ENCODE results near the gene CEP63.
"Not testable (repeated sequence)": the region's sequence is repeated elsewhere in the genome, so short reads cannot be mapped to it uniquely, and the experiment has no call there.

CEP63 gene

GRCh38 chr3:134525293-134525692 lies 39.4 kb downstream of the CEP63 start:
- no peak overlapping the region for H3K4me3 Mint-ChIP-seq
- no peak overlapping the region for H3K27ac Mint-ChIP-seq
- DNase-seq (ENCODE audit: low spot score in 2 of 2), result no peak
- H3K4me1 Mint-ChIP-seq, result peaks cover 22% of the 10 kb centered on the region
- no peaks in the 10 kb centered on the region for H3K36me3 Mint-ChIP-seq
- no peak for ATAC-seq
- peaks cover 32% of the 10 kb centered on the region for H3K9me3 Mint-ChIP-seq

GRCh38 chr3:134526319-134526718 lies 40.5 kb downstream of the CEP63 start:
- H3K36me3 Mint-ChIP-seq, result no peaks in the 10 kb centered on the region
- H3K27ac Mint-ChIP-seq, result no peak overlapping the region
- peaks cover 32% of the 10 kb centered on the region for H3K9me3 Mint-ChIP-seq
- H3K4me3 Mint-ChIP-seq, result no peak overlapping the region
- no peak for ATAC-seq
- H3K4me1 Mint-ChIP-seq, result peaks cover 22% of the 10 kb centered on the region
- no peak for DNase-seq (ENCODE audit: low spot score in 2 of 2)

GRCh38 chr3:134527037-134527436 lies 41.2 kb downstream of the CEP63 start:
- ATAC-seq (no peak), DNase-seq (ENCODE audit: low spot score in 2 of 2) (no peak)
- H3K36me3 Mint-ChIP-seq, result no peaks in the 10 kb centered on the region
- peaks cover 30% of the 10 kb centered on the region for H3K9me3 Mint-ChIP-seq
- no peak overlapping the region for H3K4me3 Mint-ChIP-seq
- H3K4me1 Mint-ChIP-seq, result peaks cover 22% of the 10 kb centered on the region
- no peak overlapping the region for H3K27ac Mint-ChIP-seq

GRCh38 chr3:134527538-134528186 lies 41.8 kb downstream of the CEP63 start:
- Mint-ChIP-seq H3K27ac (no peak overlapping the region), H3K9me3 (peaks cover 23% of the 10 kb centered on the region), H3K4me1 (peaks cover 22% of the 10 kb centered on the region), H3K4me3 (no peak overlapping the region), H3K36me3 (peaks cover 3% of the 10 kb centered on the region)
- no peak for DNase-seq (ENCODE audit: low spot score in 2 of 2)
- ATAC-seq, result no peak

- no peak for ATAC-seq
- no peak for DNase-seq (ENCODE audit: low spot score in 2 of 2)
- Mint-ChIP-seq H3K4me1 (peaks cover 3% of the 10 kb centered on the region), H3K9me3 (no peaks in the 10 kb centered on the region), H3K36me3 (peaks cover 24% of the 10 kb centered on the region), H3K27ac (no peak overlapping the region), H3K4me3 (no peak overlapping the region)
Measured at GRCh38 chr3:134533493-134533892, 47.6 kb downstream of the CEP63 start.

GRCh38 chr3:134535186-134535970 lies 49.5 kb downstream of the CEP63 start:
- Mint-ChIP-seq H3K36me3 (peaks cover 30% of the 10 kb centered on the region), H3K9me3 (no peaks in the 10 kb centered on the region), H3K27ac (no peak overlapping the region), H3K4me1 (no peaks in the 10 kb centered on the region), H3K4me3 (no peak overlapping the region)
- ATAC-seq (no peak), DNase-seq (ENCODE audit: low spot score in 2 of 2) (no peak)

- H3K4me1 Mint-ChIP-seq, result no peaks in the 10 kb centered on the region
- H3K27ac Mint-ChIP-seq, result no peak overlapping the region
- H3K9me3 Mint-ChIP-seq, result no peaks in the 10 kb centered on the region
- no peak for ATAC-seq
- no peak overlapping the region for H3K4me3 Mint-ChIP-seq
- H3K36me3 Mint-ChIP-seq, result peaks cover 37% of the 10 kb centered on the region
- DNase-seq (ENCODE audit: low spot score in 2 of 2), result no peak
Measured at GRCh38 chr3:134536781-134537180, 50.9 kb downstream of the CEP63 start.

- Mint-ChIP-seq H3K36me3 (peaks cover 46% of the 10 kb centered on the region), H3K9me3 (no peaks in the 10 kb centered on the region), H3K4me1 (no peaks in the 10 kb centered on the region), H3K27ac (no peak overlapping the region), H3K4me3 (no peak overlapping the region)
- DNase-seq (ENCODE audit: low spot score in 2 of 2), result no peak
- no peak for ATAC-seq
Measured at GRCh38 chr3:134542287-134542958, 56.6 kb downstream of the CEP63 start.

GRCh38 chr3:134543113-134543512 lies 57.3 kb downstream of the CEP63 start:
- ATAC-seq (no peak), DNase-seq (ENCODE audit: low spot score in 2 of 2) (no peak)
- H3K9me3 Mint-ChIP-seq, result no peaks in the 10 kb centered on the region

GRCh38 chr3:134544316-134544715 lies 58.5 kb downstream of the CEP63 start:
- no peak for DNase-seq (ENCODE audit: low spot score in 2 of 2)
- Mint-ChIP-seq H3K4me1 (no peaks in the 10 kb centered on the region), H3K9me3 (no peaks in the 10 kb centered on the region), H3K27ac (no peak overlapping the region), H3K36me3 (peaks cover 49% of the 10 kb centered on the region), H3K4me3 (no peak overlapping the region)
- ATAC-seq, result no peak

More at GRCh38 chr3:134543113-134543512, 57.3 kb downstream of the CEP63 start:
- Mint-ChIP-seq H3K36me3 (peaks cover 46% of the 10 kb centered on the region), H3K4me3 (no peak overlapping the region), H3K27ac (no peak overlapping the region), H3K4me1 (no peaks in the 10 kb centered on the region)

GRCh38 chr3:134544783-134545182 lies 58.9 kb downstream of the CEP63 start:
- not testable (repeated sequence) for DNase-seq (ENCODE audit: low spot score in 2 of 2); H3K4me3 Mint-ChIP-seq; ATAC-seq; H3K27ac Mint-ChIP-seq; H3K9me3 Mint-ChIP-seq; H3K4me1 Mint-ChIP-seq
- H3K36me3 Mint-ChIP-seq, result peaks cover 53% of the 10 kb centered on the region

GRCh38 chr3:134545818-134546217 lies 60.0 kb downstream of the CEP63 start:
- peaks cover 62% of the 10 kb centered on the region for H3K36me3 Mint-ChIP-seq
- H3K4me3 Mint-ChIP-seq, result no peak overlapping the region

GRCh38 chr3:134552784-134553183 lies 66.9 kb downstream of the CEP63 start:
- Mint-ChIP-seq H3K27ac (no peak overlapping the region), H3K9me3 (no peaks in the 10 kb centered on the region), H3K4me1 (no peaks in the 10 kb centered on the region), H3K4me3 (no peak overlapping the region), H3K36me3 (peaks cover 58% of the 10 kb centered on the region)
- no peak for DNase-seq (ENCODE audit: low spot score in 2 of 2)
- no peak for ATAC-seq

More at GRCh38 chr3:134545818-134546217, 60.0 kb downstream of the CEP63 start:
- DNase-seq (ENCODE audit: low spot score in 2 of 2), result no peak
- Mint-ChIP-seq H3K4me1 (no peaks in the 10 kb centered on the region), H3K27ac (no peak overlapping the region), H3K9me3 (no peaks in the 10 kb centered on the region)
- no peak for ATAC-seq

- Mint-ChIP-seq H3K27ac (no peak overlapping the region), H3K4me3 (no peak overlapping the region), H3K36me3 (peaks cover 31% of the 10 kb centered on the region), H3K9me3 (no peaks in the 10 kb centered on the region), H3K4me1 (no peaks in the 10 kb centered on the region)
- DNase-seq (ENCODE audit: low spot score in 2 of 2) (no peak), ATAC-seq (no peak)
Measured at GRCh38 chr3:134559591-134559990, 73.7 kb downstream of the CEP63 start.

- Mint-ChIP-seq H3K4me1 (no peaks in the 10 kb centered on the region), H3K27ac (peak overlapping the region; percentile 13), H3K36me3 (peaks cover 31% of the 10 kb centered on the region), H3K9me3 (no peaks in the 10 kb centered on the region), H3K4me3 (no peak overlapping the region)
- ATAC-seq, result no peak
- no peak for DNase-seq (ENCODE audit: low spot score in 2 of 2)
Measured at GRCh38 chr3:134562055-134562454, 76.2 kb downstream of the CEP63 start.

GRCh38 chr3:134563601-134564000 lies 77.7 kb downstream of the CEP63 start:
- no peak overlapping the region for H3K27ac Mint-ChIP-seq
- H3K36me3 Mint-ChIP-seq, result peaks cover 22% of the 10 kb centered on the region
- no peaks in the 10 kb centered on the region for H3K4me1 Mint-ChIP-seq
- peaks cover under 1% of the 10 kb centered on the region for H3K9me3 Mint-ChIP-seq
- no peak for DNase-seq (ENCODE audit: low spot score in 2 of 2)
- no peak for ATAC-seq
- no peak overlapping the region for H3K4me3 Mint-ChIP-seq
